HepG2 (cell line): ENCODE results near the gene BBC3.

Source experiments
- ARNT ChIP-seq: fragments of 450-650 bp; IDR thresholded peaks from 2 replicates; pipeline ENCODE4 v1.6.1; 2017
- CSRNP2 ChIP-seq: sonication (generic); formaldehyde crosslinking; conservative IDR thresholded peaks from 2 replicates; pipeline ENCODE4 v1.8.0; 2022; ENCODE audit warnings: low read depth, missing genetic modification reagents
- HNF1A ChIP-seq, 2 experiments: sonication (generic) in 1 of 2; formaldehyde crosslinking in 1 of 2; IDR thresholded peaks; 2 replicates each; pipeline versions ENCODE4 v1.4.0 to v1.6.1; 2016 to 2020; ENCODE audit warnings: borderline replicate concordance in 1 of 2, low read depth in 1 of 2, mild to moderate bottlenecking in 1 of 2, missing genetic modification reagents in 1 of 2
- IKZF1 ChIP-seq: fragments of 450-650 bp; IDR thresholded peaks from 2 replicates; pipeline ENCODE4 v1.7.1; 2016
- IRF9 ChIP-seq: sonication (generic); formaldehyde crosslinking; IDR thresholded peaks from 2 replicates; pipeline ENCODE4 v1.8.0; 2022; ENCODE audit warnings: missing genetic modification reagents, mild to moderate bottlenecking, borderline replicate concordance
- POLR2AphosphoS5 ChIP-seq: IDR thresholded peaks from 2 replicates; pipeline ENCODE4 v1.6.1; 2012; ENCODE audit warnings: low read depth, low read length
- YY1 ChIP-seq: IDR thresholded peaks from 2 replicates; pipeline ENCODE4 v1.6.1; 2011; ENCODE audit warnings: low read length, low read depth, moderate library complexity, mild to moderate bottlenecking; ENCODE audit not compliant: insufficient read depth, insufficient replicate concordance
- ZMYM2 ChIP-seq: sonication (generic); formaldehyde crosslinking; IDR thresholded peaks from 2 replicates; pipeline ENCODE4 v1.8.0; 2022; ENCODE audit warnings: mild to moderate bottlenecking, missing genetic modification reagents
- ZNF275 ChIP-seq: sonication (generic); formaldehyde crosslinking; IDR thresholded peaks from 2 replicates; pipeline ENCODE4 v1.8.0; 2022; ENCODE audit warnings: missing genetic modification reagents, mild to moderate bottlenecking, inconsistent platforms, borderline replicate concordance
- ZNF44 ChIP-seq: sonication (generic); formaldehyde crosslinking; IDR thresholded peaks from 2 replicates; pipeline ENCODE4 v1.5.1; 2020; ENCODE audit warnings: mild to moderate bottlenecking, missing genetic modification reagents
- ZNF556 ChIP-seq: sonication (generic); formaldehyde crosslinking; IDR thresholded peaks from 2 replicates; pipeline ENCODE4 v1.4.0; 2020; ENCODE audit warnings: mild to moderate bottlenecking, missing genetic modification reagents, borderline replicate concordance
- ZNF597 ChIP-seq: sonication (generic); formaldehyde crosslinking; IDR thresholded peaks from 2 replicates; pipeline ENCODE4 v1.5.0; 2020; ENCODE audit warnings: missing genetic modification reagents

- no peak for TF ChIP-seq IKZF1
- TF ChIP-seq POLR2AphosphoS5: no peak
- no peak for TF ChIP-seq HNF1A (IDR thresholded peaks at IDR 0.05; ENCODE audit: low read depth)
- TF ChIP-seq HNF1A (CRISPR knock-in tag; IDR thresholded peaks at IDR 0.05; ENCODE audit: borderline replicate concordance): no peak
- no peak for TF ChIP-seq IRF9
- TF ChIP-seq CSRNP2 (CRISPR knock-in tag): no peak
- TF ChIP-seq ARNT: no peak
- no peak for TF ChIP-seq YY1
- no peak for TF ChIP-seq ZNF597 (CRISPR knock-in tag)
- TF ChIP-seq ZMYM2: no peak
- TF ChIP-seq ZNF275: no peak
- no peak for TF ChIP-seq ZNF556 (CRISPR knock-in tag)
- TF ChIP-seq ZNF44 (CRISPR knock-in tag): no peak
Measured at GRCh38 chr19:47269596-47269995, 38.6 kb upstream of the BBC3 start.
